Measurements from ENCODE around the gene OR10X1.
A peak's percentile ranks its signal among the peaks of the same experiment; 100 is the strongest.

The OR10X1 gene

GRCh38 chr1:158579733-158580132 is at the start of gene OR10X1:
TSS of gene OR10X1 (minus strand) at chr1:158579899. CDS start at chr1:158579899, 0 bp downstream.
- H3K4me1 ChIP-seq (ENCODE audit: low read length), result no peaks in the 10 kb centered on the region
- H3K27me3 ChIP-seq (replicated peaks; ENCODE audit: insufficient read depth, low read length), result no peaks in the 10 kb centered on the region

GRCh38 chr1:158613764-158614163 is 34.1 kb upstream of the OR10X1 start:
- DNase-seq, result no peak
- Histone ChIP-seq H3K9me2 (replicated peaks; ENCODE audit: insufficient read depth, low read length) (no peaks in the 10 kb centered on the region), H3K27ac (ENCODE audit: low read length) (no peak overlapping the region)

More at GRCh38 chr1:158579733-158580132, at the start of gene OR10X1:
- TF ChIP-seq EZH2phosphoT487 (IDR thresholded peaks at IDR 0.05; ENCODE audit: low read length), result no peak
- TF ChIP-seq CTCF (IDR thresholded peaks at IDR 0.05; ENCODE audit: low read length), result no peak
- no peak for TF ChIP-seq EZH2 (optimal IDR thresholded peaks at IDR 0.05; ENCODE audit: low read depth, low read length)
- Histone ChIP-seq H3K9me2 (replicated peaks; ENCODE audit: insufficient read depth, low read length) (no peaks in the 10 kb centered on the region), H3K79me2 (ENCODE audit: low read length) (no peaks in the 10 kb centered on the region), H3K9ac (ENCODE audit: low read length) (no peak within 1 kb of the TSS), H3K4me2 (ENCODE audit: low read depth, low read length) (no peak within 1 kb of the TSS), H3K36me3 (replicated peaks; ENCODE audit: insufficient read depth, low read length) (no peaks in the 10 kb centered on the region), H3K27ac (ENCODE audit: low read length) (no peak within 1 kb of the TSS), H4K20me1 (ENCODE audit: insufficient read depth, low read length) (no peaks in the 10 kb centered on the region), H3F3A (ENCODE audit: insufficient read depth, low read length) (no peaks in the 10 kb centered on the region), H2AFZ (ENCODE audit: low read length) (no peak within 1 kb of the TSS), H3K4me3 (ENCODE audit: low read length) (no peak within 1 kb of the TSS), H3K9me3 (replicated peaks; ENCODE audit: insufficient read depth, low read length) (no peaks in the 10 kb centered on the region)
- no peak for DNase-seq

GRCh38 chr1:158611916-158612315 is 32.2 kb upstream of the OR10X1 start:
- peaks cover 7% of the 10 kb centered on the region; the same call in 1 of the 2 replicates for H3K4me1 ChIP-seq (ENCODE audit: low read length)
- H3K27ac ChIP-seq (ENCODE audit: low read length), result no peak overlapping the region
- no peaks in the 10 kb centered on the region for H3K9me2 ChIP-seq (replicated peaks; ENCODE audit: insufficient read depth, low read length)
- no peak overlapping the region for H2AFZ ChIP-seq (ENCODE audit: low read length)
- H3F3A ChIP-seq (ENCODE audit: insufficient read depth, low read length), result no peaks in the 10 kb centered on the region
- no peak overlapping the region for H3K4me3 ChIP-seq (ENCODE audit: low read length)
- no peaks in the 10 kb centered on the region for H3K36me3 ChIP-seq (replicated peaks; ENCODE audit: insufficient read depth, low read length)
- no peaks in the 10 kb centered on the region for H3K9me3 ChIP-seq (replicated peaks; ENCODE audit: insufficient read depth, low read length)
- no peaks in the 10 kb centered on the region for H3K27me3 ChIP-seq (replicated peaks; ENCODE audit: insufficient read depth, low read length)
- no peaks in the 10 kb centered on the region for H4K20me1 ChIP-seq (ENCODE audit: insufficient read depth, low read length)
- TF ChIP-seq EZH2 (optimal IDR thresholded peaks at IDR 0.05; ENCODE audit: low read depth, low read length) (no peak), EZH2phosphoT487 (IDR thresholded peaks at IDR 0.05; ENCODE audit: low read length) (no peak), CTCF (IDR thresholded peaks at IDR 0.05; ENCODE audit: low read length) (no peak)
- H3K79me2 ChIP-seq (ENCODE audit: low read length), result no peaks in the 10 kb centered on the region
- no peak overlapping the region for H3K9ac ChIP-seq (ENCODE audit: low read length)
- peak overlapping the region; percentile 4 for H3K4me2 ChIP-seq (ENCODE audit: low read depth, low read length)
- peak; percentile 68 for DNase-seq

More at GRCh38 chr1:158613764-158614163, 34.1 kb upstream of the OR10X1 start:
- Histone ChIP-seq H3K9ac (ENCODE audit: low read length) (no peak overlapping the region), H3K27me3 (replicated peaks; ENCODE audit: insufficient read depth, low read length) (no peaks in the 10 kb centered on the region), H3K4me3 (ENCODE audit: low read length) (no peak overlapping the region), H3K79me2 (ENCODE audit: low read length) (no peaks in the 10 kb centered on the region), H3K36me3 (replicated peaks; ENCODE audit: insufficient read depth, low read length) (no peaks in the 10 kb centered on the region), H3K4me2 (ENCODE audit: low read depth, low read length) (no peak overlapping the region), H3F3A (ENCODE audit: insufficient read depth, low read length) (no peaks in the 10 kb centered on the region), H2AFZ (ENCODE audit: low read length) (no peak overlapping the region), H3K9me3 (replicated peaks; ENCODE audit: insufficient read depth, low read length) (no peaks in the 10 kb centered on the region), H3K4me1 (ENCODE audit: low read length) (peaks cover 7% of the 10 kb centered on the region; the same call in 1 of the 2 replicates), H4K20me1 (ENCODE audit: insufficient read depth, low read length) (no peaks in the 10 kb centered on the region)
- TF ChIP-seq EZH2 (optimal IDR thresholded peaks at IDR 0.05; ENCODE audit: low read depth, low read length) (no peak), EZH2phosphoT487 (IDR thresholded peaks at IDR 0.05; ENCODE audit: low read length) (no peak), CTCF (IDR thresholded peaks at IDR 0.05; ENCODE audit: low read length) (no peak)
